GM19324 (cell line): ENCODE data around the gene NT5C2.
"Not testable (repeated sequence)": the region's sequence is repeated elsewhere in the genome, so short reads cannot be mapped to it uniquely, and the experiment has no call there.

Experiments
- ATAC-seq: cut with Tn5 transposase; IDR thresholded peaks from one replicate; pipeline ENCODE4 v1.9.1; 2021; ENCODE audit warnings: mild to moderate bottlenecking, moderate library complexity; ENCODE audit not compliant: unreplicated experiment, low FRiP score

The NT5C2 gene

GRCh38 chr10:103193107-103193819 is at the start of gene NT5C2:
NT5C2 (minus strand) TSS chr10:103193272; CDS start chr10:103174958, 18,314 bp downstream.
- ATAC-seq = peak; percentile 83

- ATAC-seq = no peak
These were observed 48.4 kb upstream of the NT5C2 start for GRCh38 chr10:103241262-103242011.

- no peak for ATAC-seq
These were observed 45.6 kb upstream of the NT5C2 start for GRCh38 chr10:103238506-103239252.

- no peak for ATAC-seq
These were observed 42.7 kb upstream of the NT5C2 start for GRCh38 chr10:103235775-103236174.

- no peak for ATAC-seq
These were observed 39.9 kb upstream of the NT5C2 start for GRCh38 chr10:103232772-103233488.

GRCh38 chr10:103232131-103232673 is 39.1 kb upstream of the NT5C2 start:
- ATAC-seq = no peak

- ATAC-seq = no peak
These were observed 38.0 kb upstream of the NT5C2 start for GRCh38 chr10:103231047-103231551.

GRCh38 chr10:103227416-103227815 is 34.3 kb upstream of the NT5C2 start:
- no peak for ATAC-seq

- no peak for ATAC-seq
These were observed 32.9 kb upstream of the NT5C2 start for GRCh38 chr10:103225939-103226338.

GRCh38 chr10:103224721-103225120 is 31.6 kb upstream of the NT5C2 start:
- not testable (repeated sequence) for ATAC-seq

- ATAC-seq = no peak
These were observed 31.1 kb upstream of the NT5C2 start for GRCh38 chr10:103224133-103224532.

- not testable (repeated sequence) for ATAC-seq
These were observed 23.3 kb upstream of the NT5C2 start for GRCh38 chr10:103216362-103216761.

- ATAC-seq = no peak
These were observed 22.5 kb upstream of the NT5C2 start for GRCh38 chr10:103215601-103216000.

GRCh38 chr10:103210262-103210661 is 17.2 kb upstream of the NT5C2 start:
- ATAC-seq = not testable (repeated sequence)

GRCh38 chr10:103207643-103208042 is 14.6 kb upstream of the NT5C2 start:
- not testable (repeated sequence) for ATAC-seq

GRCh38 chr10:103207141-103207540 is 14.1 kb upstream of the NT5C2 start:
- ATAC-seq = no peak

GRCh38 chr10:103206715-103207114 is 13.6 kb upstream of the NT5C2 start:
- not testable (repeated sequence) for ATAC-seq

GRCh38 chr10:103205401-103205800 is 12.3 kb upstream of the NT5C2 start:
- not testable (repeated sequence) for ATAC-seq

- ATAC-seq = no peak
These were observed 11.5 kb upstream of the NT5C2 start for GRCh38 chr10:103204353-103205255.
